HG03139 (cell line): Measurements from ENCODE around the gene PDXDC1.
"Not testable (repeated sequence)": the region's sequence is repeated elsewhere in the genome, so short reads cannot be mapped to it uniquely, and the experiment has no call there.

Experiments used
- ATAC-seq: cut with Tn5 transposase; IDR thresholded peaks from one replicate; pipeline ENCODE4 v1.9.1; 2021; ENCODE audit not compliant: unreplicated experiment

The PDXDC1 gene

DNA sequence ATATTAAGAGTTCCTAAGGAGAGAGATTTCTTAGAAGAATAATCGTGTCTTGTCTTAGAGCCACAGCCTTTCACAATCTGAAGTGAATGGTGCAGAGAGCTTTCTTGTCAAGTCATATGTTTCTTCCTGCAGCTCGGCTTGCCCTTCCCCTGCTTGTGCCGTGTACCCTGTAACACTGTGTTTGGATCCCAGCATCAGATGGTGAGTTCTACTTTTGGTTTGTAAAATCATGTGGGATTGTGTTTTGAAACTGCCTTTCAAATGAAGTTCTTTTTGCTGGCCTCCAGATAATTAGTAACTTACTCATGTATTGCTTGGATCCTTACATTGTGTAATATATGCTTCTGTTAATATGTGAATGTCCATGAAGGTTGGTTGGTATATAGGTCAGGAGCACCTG is 33.8 kb downstream of the PDXDC1 start:
- not testable (repeated sequence) for ATAC-seq

DNA sequence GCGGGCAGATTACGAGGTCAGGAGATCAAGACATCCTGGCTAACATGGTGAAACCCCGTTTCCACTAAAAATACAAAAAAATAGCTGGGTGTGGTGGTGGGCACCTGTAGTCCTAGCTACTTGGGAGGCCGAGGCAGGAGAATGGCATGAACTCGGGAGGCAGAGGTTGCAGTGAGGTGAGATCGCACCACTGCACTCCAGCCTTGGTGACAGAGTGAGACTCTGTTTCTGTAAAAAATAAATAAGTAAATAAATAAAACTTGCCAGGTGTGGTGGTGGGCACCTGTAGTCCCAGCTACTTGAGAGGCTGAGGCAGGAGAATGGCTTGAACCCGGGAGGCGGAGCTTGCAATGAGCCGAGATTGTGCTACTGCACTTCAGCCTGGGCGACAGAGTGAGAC is 38.1 kb downstream of the PDXDC1 start:
- ATAC-seq, result not testable (repeated sequence)

DNA sequence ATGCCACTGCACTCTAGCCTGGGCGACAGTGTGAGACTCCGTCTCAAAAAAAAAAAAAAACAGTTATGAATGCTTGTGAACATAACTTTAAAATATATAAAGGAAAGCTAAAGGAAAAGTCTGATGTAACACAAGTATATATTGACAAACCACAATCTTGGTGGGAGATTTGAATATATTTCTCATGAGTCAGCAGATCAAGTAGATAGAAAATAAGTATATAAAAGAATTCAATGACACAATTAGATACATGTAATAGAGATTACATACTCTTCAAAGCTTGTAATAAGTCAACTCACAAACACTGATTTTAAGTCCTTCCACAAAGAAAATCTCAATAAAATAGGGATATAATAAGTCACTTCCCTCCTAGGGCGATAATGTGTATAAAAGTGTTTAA is 40.8 kb downstream of the PDXDC1 start:
- not testable (repeated sequence) for ATAC-seq

DNA sequence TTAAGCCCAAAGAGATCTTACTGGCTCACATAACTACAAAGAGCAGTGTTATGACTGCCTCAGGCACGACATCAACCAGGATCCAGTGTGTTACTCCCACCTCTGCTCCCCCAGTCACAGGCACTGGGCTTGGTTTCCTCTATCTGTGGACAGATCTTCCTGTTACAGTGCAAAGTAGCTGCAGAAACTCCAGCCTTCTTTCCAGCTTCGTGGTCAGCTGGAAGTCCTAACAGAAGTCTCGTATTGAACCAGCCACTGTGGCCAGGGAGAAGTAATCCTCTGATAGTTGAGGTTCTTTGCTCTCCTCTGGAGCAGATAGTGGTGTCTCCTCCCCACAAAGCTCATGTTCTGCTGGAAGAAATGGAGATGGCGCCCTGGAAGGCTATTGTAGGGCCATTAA is 41.5 kb downstream of the PDXDC1 start:
- not testable (repeated sequence) for ATAC-seq

GRCh38 chr16:15016951-15017580 is 42.2 kb downstream of the PDXDC1 start:
- ATAC-seq, result not testable (repeated sequence)

DNA sequence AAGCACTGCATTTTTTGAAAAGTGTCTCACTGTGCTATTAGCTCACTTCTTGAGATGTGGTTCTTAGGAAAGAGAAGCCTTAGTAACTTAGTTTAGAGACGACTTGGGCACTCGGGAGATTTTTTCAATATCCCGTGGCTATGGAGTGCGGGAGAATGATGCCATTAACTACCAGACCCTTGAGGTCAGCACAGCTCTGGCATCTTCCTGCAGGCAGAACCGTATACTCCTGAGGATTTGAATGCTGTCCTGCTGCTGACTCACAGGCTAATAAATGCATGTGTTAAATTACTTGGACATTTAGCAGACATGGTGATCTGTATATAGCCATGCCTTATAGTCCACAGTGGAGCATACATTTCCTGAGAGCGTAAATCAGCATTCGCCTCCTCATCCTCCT is 46.6 kb downstream of the PDXDC1 start:
- not testable (repeated sequence) for ATAC-seq

- ATAC-seq, result peak; percentile 83
Observed at GRCh38 chr16:15022194-15022593, 47.4 kb downstream of the PDXDC1 start.

- ATAC-seq, result not testable (repeated sequence)
Observed at GRCh38 chr16:15023381-15024077, 48.7 kb downstream of the PDXDC1 start.

DNA sequence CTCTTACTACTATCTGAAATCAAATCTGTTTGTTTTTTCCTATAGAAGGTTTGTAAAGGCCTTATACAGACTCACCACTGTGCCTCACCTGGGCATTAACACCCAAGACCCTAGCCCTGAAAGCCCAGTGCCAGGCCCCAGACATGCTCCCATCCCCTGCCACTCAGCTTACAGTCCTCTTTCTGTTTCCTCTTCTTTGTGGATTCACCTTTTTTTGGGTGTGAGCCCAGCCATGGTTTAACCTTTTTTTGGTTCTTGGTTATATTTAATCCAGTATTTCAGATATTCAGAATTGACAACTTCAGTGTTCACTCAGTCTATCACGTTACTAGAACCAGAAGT is 50.0 kb downstream of the PDXDC1 start:
- ATAC-seq, result not testable (repeated sequence)

DNA sequence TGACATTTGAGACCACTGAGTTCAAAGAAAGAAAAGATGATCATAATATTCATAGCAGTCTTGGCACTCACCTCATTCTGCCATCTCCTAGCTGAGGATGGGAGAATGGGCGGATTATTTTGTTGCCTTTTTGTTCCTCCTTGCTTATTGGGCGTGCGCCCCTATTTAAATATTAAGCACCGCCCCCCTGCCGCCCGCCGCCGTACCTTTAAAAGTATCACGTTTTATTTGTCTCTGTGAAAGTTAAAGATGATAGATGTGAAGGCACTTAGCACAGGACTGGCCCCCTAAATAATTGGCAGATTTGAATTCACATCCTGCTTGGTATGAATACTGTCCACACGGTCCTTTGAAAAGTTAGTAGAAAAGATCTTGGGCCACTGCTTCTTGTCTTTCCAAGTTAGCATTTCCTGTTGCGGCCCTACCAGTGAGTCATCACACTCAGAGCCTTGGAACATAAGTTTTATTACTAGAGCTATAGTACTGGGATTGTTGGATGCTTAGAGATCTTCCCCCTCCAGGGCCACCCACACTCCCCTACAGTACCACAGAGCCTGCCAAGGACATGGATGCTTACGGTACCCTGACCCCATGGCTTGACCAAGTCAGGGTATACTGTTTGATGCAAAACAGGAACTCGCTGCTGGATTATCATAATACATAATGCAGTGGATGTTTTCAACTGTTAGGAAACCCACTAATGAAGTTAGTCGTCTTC is 50.6 kb downstream of the PDXDC1 start:
- not testable (repeated sequence) for ATAC-seq

- ATAC-seq, result not testable (repeated sequence)
Observed at GRCh38 chr16:15027051-15027450, 52.2 kb downstream of the PDXDC1 start.

- not testable (repeated sequence) for ATAC-seq
Observed at GRCh38 chr16:15027503-15028344, 52.9 kb downstream of the PDXDC1 start.

DNA sequence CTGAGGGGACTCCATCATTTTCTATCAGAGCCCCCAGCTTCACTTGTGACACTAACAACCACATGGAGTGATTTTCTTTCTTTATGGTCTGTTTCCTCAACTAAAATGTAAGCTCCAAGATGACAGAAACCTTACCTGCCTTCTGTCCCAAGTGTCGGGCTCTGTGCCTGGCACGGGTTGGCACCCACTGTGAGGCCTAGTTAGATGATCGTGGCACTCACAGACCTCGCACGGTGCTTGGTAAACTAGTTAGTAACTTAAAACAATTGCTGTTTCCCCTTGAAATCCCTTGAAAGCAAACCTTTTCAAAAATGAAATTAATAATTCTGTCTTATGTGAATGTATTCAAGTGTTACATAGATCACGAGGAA is 53.5 kb downstream of the PDXDC1 start:
- not testable (repeated sequence) for ATAC-seq

GRCh38 chr16:15028801-15029698 is 54.2 kb downstream of the PDXDC1 start:
- not testable (repeated sequence) for ATAC-seq

DNA sequence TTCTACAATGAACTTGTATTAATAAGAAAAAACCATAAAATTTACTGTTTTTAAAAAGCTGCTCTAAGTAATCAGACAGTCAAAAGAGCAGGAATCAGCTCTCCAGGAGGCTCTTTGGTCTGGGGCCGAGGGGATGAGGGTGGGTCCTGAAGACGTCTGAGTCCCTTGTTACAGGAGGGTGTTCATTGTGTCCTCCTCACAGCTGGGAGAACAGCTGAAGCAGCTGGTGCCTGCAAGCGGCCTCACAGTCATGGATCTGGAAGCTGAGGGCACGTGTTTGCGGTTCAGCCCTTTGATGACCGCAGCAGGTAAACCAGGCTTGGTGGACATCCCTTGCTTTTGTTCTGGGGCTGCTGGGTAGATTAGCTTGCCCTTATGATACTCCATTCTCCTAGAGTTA is 54.9 kb downstream of the PDXDC1 start:
- not testable (repeated sequence) for ATAC-seq

DNA sequence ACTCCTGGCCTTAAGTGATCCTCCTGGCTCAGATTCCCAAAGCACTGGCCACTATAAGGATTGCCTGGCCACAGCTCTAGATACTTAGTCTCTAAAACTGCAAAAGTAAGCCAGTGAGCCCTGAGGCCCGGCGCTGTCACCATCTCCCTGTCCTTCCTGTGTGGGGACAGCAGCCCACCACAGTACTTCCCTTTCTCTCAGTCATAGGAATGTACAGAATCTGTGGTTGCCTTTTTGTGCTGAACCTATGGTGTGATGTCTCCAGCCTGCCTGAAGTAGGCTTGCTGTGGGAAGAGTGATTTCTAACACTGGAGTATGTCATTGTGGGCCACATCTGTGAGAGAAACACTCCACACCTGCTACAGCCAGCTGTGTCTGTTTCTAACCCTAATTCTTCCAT is 56.4 kb downstream of the PDXDC1 start:
- no peak for ATAC-seq

GRCh38 chr16:15031586-15031985 is 56.8 kb downstream of the PDXDC1 start:
- no peak for ATAC-seq

GRCh38 chr16:15032547-15033308 is 57.9 kb downstream of the PDXDC1 start:
- no peak for ATAC-seq

DNA sequence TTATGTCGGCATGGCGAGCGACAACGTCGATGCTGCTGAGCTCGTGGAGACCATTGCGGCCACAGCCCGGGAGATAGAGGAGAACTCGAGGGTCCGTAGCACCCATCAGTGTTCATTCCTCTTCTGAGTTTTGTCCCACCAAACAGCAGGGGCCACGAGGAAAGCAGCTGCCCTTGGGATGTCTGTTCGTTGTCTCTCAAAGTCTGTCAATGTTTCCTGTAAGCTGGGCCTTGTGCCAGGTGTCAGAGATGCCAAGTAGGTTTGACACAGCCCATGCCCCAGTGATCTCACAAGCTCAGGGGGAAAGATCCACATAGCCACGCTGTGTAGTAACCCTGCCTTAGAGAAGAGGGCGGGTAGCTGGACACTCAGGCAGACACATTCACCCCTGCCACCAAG is 58.5 kb downstream of the PDXDC1 start:
- ATAC-seq, result no peak
